ENCODE results near the gene RNF166. TPM values are rescaled to one million over a fixed set of nuclear protein-coding genes. Genes with fewer than 3 reads are reported as not detected.

Gene RNF166
- total and polyA plus RNA-seq, 2 donors (not counting 3 experiments of a cell fraction or from before 2014, with no cell fraction given): 27.6 to 38.8 TPM

GRCh38 chr16:88742896-88743605, 36.8 kb upstream of the RNF166 start:
- Histone ChIP-seq H3K9me3 (replicated peaks; ENCODE audit: control insufficient read depth, insufficient read depth, low read length) (no peaks in the 10 kb centered on the region), H3K4me2 (ENCODE audit: insufficient read depth, low read length) (no peak overlapping the region), H3K79me2 (ENCODE audit: control insufficient read depth, insufficient read depth, low read length) (peaks cover 23% of the 10 kb centered on the region), H3K9me1 (replicated peaks; ENCODE audit: control insufficient read depth, extremely low read depth, insufficient read depth, low read length) (no peaks in the 10 kb centered on the region), H3K4me1 (ENCODE audit: control insufficient read depth, extremely low read depth, insufficient read depth, low read length) (peaks cover 7% of the 10 kb centered on the region), H3K9ac (replicated peaks; ENCODE audit: extremely low read depth, insufficient read depth, low read length) (no peak overlapping the region), H2AFZ (ENCODE audit: low read depth, low read length) (no peak overlapping the region), H4K20me1 (replicated peaks; ENCODE audit: control insufficient read depth, extremely low read depth, insufficient read depth, low read length) (no peaks in the 10 kb centered on the region), H3K4me3 (replicated peaks in 1 of 3; ENCODE audit: insufficient read depth in 1 of 3, low read depth in 1 of 3, low read length in 3 of 3) (no peak overlapping the region), H3K36me3 (ENCODE audit: control insufficient read depth in 2 of 2, extremely low read depth in 1 of 2, insufficient read depth in 2 of 2, low read length in 2 of 2) (peaks cover 5 to 30% of the 10 kb centered on the region in 2 experiments), H3K27me3 (ENCODE audit: control insufficient read depth in 2 of 2, insufficient read depth in 2 of 2, low read length in 2 of 2) (no peaks in the 10 kb centered on the region), H3K27ac (ENCODE audit: insufficient read depth, low read depth, low read length) (no peak overlapping the region)
- TF ChIP-seq FOS (IDR thresholded peaks at IDR 0.05; ENCODE audit: borderline replicate concordance, insufficient read depth, low read length) (no peak), MAX (IDR thresholded peaks at IDR 0.05; ENCODE audit: insufficient read depth, insufficient read length) (no peak), JUN (IDR thresholded peaks at IDR 0.05; ENCODE audit: borderline replicate concordance, insufficient read depth, insufficient read length, low read depth) (no peak), GATA2 (IDR thresholded peaks at IDR 0.05; ENCODE audit: insufficient read depth, insufficient read length, low read depth, low read length) (no peak), MYC (IDR thresholded peaks at IDR 0.05; ENCODE audit: low read depth, low read length) (no peak)
- TF ChIP-seq, protein P1, sequence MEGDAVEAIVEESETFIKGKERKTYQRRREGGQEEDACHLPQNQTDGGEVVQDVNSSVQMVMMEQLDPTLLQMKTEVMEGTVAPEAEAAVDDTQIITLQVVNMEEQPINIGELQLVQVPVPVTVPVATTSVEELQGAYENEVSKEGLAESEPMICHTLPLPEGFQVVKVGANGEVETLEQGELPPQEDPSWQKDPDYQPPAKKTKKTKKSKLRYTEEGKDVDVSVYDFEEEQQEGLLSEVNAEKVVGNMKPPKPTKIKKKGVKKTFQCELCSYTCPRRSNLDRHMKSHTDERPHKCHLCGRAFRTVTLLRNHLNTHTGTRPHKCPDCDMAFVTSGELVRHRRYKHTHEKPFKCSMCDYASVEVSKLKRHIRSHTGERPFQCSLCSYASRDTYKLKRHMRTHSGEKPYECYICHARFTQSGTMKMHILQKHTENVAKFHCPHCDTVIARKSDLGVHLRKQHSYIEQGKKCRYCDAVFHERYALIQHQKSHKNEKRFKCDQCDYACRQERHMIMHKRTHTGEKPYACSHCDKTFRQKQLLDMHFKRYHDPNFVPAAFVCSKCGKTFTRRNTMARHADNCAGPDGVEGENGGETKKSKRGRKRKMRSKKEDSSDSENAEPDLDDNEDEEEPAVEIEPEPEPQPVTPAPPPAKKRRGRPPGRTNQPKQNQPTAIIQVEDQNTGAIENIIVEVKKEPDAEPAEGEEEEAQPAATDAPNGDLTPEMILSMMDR (IDR thresholded peaks at IDR 0.05; ENCODE audit: extremely low read depth in 1 of 2, insufficient read depth in 1 of 2, low read depth in 1 of 2, low read length in 2 of 2): no peak
- no TSS peak for BruUV-seq (replicated peaks)
- ChIA-PET POLR2A (no interaction called here), CTCF (interaction anchor here (0.6 to 6.7 kb wide), 9 partner anchors 11 to 473 kb away, joined by 3 to 56 read pairs (median 4); partner anchors contain the start of genes APRT and PIEZO1)
- DNase-seq (ENCODE audit: low read depth, low spot score): no peak
- intact Hi-C loops (cut with micrococcal nuclease): loop anchor here (1.0 kb wide), 1 partner anchor 424 kb away; no protein-coding TSS in a partner anchor
- dilution Hi-C loops (cut with MboI; ENCODE audit: extremely low pct_ligation_motif_present, low sequenced_read_pairs): no loop called here
- FAIRE-seq: no peak

All from endothelial cell of umbilical vein (primary cell).